DMS 273 (cell line): Measurements from ENCODE around the gene ZNF638.
"Not testable (repeated sequence)": the region's sequence is repeated elsewhere in the genome, so short reads cannot be mapped to it uniquely, and the experiment has no call there.

Source experiments
- DNase-seq: peaks from one replicate; lab custom pipeline; 2025; ENCODE audit not compliant: unreplicated experiment; lab: John Stamatoyannopoulos, UW

ZNF638 gene

DNA sequence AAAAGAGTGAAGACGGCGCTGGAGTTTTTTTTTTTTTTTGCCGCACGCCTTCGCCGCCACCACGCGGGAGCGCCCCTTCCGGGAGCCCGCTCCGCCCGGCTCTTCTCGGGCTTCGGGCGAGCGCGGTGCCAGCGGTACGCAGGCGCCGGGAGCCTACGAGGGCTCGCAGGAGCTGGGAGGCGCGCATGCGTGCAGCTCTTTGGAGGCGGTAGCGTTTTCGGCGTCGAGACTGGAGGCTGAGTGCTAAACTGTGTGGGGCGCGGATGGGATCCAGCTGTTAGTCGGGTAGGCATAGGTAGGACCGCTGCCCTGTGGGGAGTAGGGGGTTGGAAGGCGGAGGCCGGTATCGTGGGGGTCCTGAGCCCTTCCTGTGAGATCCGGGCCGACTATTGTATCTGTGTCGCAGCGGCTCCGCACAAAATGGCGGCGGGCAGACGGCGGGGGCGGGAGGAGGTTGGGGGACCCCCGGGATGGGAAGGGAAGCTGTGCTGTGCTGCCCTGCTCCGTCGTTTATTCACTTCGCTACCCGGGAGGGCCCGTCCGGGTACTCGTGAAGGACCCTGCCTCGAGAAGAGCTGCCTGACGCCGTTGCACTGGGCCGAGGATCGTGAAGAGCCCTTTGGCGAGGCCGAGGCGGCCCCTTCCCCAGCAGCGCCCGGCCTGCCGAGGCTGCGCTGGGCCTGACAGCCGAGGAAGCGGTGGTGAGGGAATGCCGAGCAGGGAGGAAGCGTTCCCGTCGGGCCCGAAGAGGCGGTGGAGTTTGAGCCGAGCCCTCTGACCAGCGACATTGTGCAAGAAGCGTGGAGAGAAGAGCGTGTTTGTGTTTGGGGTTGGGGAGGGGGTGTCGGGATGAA, at the start of gene ZNF638:
Gene ZNF638, plus strand, starts transcription at position 202 of the 854 bp plus-strand sequence. CDS start 17,173 bp downstream, outside the sequence.
- peak; percentile 99 for DNase-seq

- DNase-seq: no peak
Observed at GRCh38 chr2:71281950-71282349, 49.6 kb upstream of the ZNF638 start.

- DNase-seq: peak; percentile 17
Observed at GRCh38 chr2:71282493-71282892, 49.1 kb upstream of the ZNF638 start.

- no peak for DNase-seq
Observed at GRCh38 chr2:71283131-71283530, 48.5 kb upstream of the ZNF638 start.

DNA sequence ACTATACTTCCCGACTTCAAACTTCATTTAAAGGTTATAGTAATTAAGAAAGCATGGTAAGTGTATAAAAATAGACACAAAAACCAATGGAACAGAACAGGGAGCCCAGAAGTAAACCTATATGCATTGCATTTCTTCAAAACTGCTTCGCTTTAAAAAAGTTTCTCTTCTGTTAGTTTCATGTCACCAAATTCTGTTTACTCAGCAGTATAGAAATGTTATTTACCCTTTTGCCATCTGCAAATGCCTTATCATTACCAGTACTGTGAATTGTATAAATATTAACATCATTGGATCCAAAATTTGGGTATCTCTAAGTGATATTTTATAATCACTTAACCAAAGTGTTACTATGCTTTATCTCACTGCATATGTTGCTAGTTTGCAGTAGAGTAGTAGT, 45.9 kb upstream of the ZNF638 start:
- DNase-seq: no peak

- DNase-seq: no peak
Observed at GRCh38 chr2:71291398-71291797, 40.2 kb upstream of the ZNF638 start.

- DNase-seq: no peak
Observed at GRCh38 chr2:71292159-71292558, 39.4 kb upstream of the ZNF638 start.

- DNase-seq: no peak
Observed at GRCh38 chr2:71298914-71299313, 32.7 kb upstream of the ZNF638 start.

- peak; percentile 64 for DNase-seq
Observed at GRCh38 chr2:71299507-71299906, 32.1 kb upstream of the ZNF638 start.

DNA sequence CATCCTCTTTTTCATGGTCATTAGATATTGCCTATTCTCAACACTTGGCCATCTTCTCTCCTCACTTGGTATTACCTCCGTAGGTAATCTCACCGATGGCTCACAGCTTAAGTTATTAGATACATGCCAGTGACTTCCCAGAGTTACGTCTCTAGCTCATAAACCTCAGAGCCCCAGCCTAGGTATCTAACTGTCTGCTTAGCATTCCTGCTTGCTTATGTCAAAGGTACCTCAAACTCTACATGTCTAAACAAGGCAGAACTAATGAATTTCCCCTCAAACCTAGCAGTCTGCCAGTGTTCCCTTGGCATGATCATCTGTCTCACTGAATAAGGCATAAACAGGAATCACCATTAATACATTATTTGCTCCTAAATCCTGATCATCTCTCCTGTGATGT, 27.7 kb upstream of the ZNF638 start:
- no peak for DNase-seq

DNA sequence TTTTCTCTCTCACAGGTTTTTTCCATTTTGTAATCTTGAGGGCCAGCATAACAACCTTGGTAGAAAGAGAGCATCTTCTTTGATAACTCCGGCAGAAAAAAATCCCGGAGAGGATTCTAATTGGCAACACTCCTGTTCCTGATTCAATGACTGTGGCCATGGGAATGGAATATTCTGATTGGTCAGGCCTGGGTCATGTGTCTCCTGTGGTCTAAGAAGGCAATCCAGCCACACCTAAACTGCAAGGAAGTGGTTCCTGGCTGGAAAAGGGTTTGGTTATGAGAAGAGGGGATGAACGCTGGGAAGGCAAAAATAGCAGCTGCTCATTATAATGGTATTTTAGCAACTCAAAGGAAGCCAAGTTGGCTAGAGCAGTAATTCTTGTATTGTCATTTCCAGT, 24.8 kb upstream of the ZNF638 start:
- no peak for DNase-seq

- DNase-seq: peak; percentile 16
Observed at GRCh38 chr2:71313016-71313766, 18.4 kb upstream of the ZNF638 start.

- DNase-seq: no peak
Observed at GRCh38 chr2:71317060-71317459, 14.5 kb upstream of the ZNF638 start.

DNA sequence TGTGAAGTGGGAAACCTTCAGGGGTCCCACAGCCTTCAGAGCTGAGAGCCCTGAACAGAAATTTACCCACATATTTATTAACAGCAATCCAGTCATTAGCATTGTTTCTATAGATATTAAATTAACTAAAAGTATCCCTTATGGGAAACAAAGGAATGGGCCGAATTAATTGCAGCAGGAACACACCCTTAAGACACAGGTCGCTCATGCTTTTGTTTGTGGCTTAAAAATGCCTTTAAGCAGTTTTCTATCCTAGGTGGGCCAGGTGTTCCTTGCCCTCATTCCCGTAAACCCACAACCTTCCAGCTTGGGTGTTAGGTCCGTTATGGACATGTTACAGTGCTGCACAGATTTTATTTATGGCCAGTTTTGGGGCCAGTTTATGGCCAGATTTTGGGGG, 13.7 kb upstream of the ZNF638 start:
- DNase-seq: not testable (repeated sequence)

- DNase-seq: no peak
Observed at GRCh38 chr2:71323386-71323785, 8.2 kb upstream of the ZNF638 start.

- DNase-seq: no peak
Observed at GRCh38 chr2:71326968-71327367, 4.6 kb upstream of the ZNF638 start.

DNA sequence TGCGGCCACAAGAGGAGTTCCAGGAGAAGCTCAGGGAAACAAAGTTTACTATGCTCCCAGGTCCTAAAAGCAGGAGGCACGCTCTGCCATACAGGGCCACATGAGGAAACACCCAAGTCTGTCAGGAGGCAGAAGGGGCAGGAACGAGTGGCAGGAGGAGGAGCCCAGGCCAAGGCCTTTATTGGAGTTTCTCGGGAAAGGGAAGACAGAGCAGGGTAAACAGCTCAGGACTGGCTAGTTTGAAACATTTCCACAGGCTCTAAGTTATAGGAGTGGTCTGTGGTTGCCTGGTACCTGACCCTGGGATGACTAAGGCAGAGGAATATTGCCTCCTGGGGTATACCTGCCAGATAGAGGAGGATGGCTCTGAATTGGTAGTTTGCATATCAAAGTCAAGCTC, 3.7 kb upstream of the ZNF638 start:
- DNase-seq: no peak

- DNase-seq: no peak
Observed at GRCh38 chr2:71330155-71330554, 1.4 kb upstream of the ZNF638 start.

DNA sequence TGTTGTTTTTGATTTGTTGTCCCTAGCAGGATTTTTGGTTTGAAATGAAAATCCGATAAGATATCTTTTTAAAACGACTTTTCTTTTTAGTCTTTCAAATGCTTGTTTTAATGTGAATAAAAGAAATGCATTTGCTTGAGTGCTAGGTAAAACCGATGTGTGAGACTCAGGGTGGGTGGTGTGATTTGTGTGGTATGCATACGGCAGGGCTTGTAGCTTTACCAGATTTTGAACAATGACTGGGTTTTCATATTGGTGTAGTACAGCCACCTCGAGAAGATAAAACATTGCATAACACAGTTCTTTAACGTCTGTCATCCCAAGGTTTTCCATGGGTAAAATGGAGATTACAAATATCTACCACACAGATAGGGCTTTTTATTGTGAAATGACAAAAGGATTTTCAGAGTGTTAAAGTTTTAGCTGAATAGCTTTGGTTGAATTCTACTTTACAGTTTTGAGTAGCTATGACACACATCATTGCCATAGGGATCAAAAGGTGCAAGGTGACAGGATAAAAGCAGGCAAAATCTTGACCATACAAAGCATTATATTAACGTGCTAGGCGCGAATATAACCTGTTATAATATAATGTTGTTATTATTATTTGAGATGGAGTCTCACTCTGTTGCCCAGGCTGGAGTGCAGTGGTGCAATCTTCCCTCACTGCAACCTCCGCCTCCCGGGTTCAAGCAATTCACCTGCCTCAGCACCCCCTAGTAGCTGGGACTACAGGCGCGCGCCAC, 824 bp upstream of the ZNF638 start:
- DNase-seq: no peak

DNA sequence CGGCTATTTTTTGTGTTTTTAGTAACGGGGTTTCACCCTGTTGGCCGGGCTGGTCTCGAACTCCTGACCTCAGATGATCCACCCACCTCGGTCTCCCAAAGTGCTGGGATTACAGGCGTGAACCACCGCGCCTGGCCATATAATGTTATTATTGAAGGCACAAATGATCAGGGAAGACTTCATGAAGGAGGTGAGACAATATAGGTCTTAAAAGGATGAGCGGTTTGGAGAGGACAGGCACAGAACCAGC, 326 bp upstream of the ZNF638 start:
- not testable (repeated sequence) for DNase-seq

DNA sequence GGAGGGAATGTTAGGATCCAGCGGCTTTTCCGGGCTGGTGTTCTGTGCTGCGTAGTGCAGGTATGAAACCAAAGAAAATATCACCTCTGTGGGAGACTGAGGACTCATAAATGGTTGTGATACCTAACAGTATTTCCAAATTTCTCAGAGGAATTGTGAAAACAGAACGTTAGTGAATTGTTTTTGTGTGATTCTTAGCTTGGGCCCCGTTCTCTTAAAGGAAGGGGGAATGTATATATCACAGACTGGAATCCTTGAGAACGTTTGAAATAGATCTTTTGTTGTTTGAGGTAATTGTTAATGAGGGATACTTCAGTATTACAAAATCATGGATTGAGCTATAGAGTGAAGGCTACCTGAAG, 834 bp downstream of the ZNF638 start:
- no peak for DNase-seq

DNA sequence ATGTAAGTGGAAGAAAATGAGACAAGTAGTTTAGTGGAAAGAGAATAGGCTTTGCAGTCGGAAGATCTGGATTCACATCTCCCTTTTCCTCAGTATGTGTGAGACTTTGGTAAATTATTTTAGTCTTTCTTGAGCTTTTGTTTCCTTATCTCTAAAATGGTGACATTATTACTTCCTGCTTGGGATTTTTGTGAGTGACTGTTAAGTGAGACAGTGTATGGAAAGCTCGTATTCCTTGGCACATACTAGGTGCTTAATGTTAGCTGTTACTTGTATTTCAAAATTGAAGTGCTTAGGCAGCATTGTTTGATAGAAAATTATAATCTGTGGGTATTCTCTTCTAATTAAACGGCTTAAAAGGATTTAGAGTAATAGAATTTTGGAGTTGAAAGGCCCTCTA, 2.0 kb downstream of the ZNF638 start:
- DNase-seq: no peak
